ENCODE measurements around the gene MRPL1.
A peak's percentile ranks its signal among the peaks of the same experiment; 100 is the strongest.
"Not testable (repeated sequence)": the region's sequence is repeated elsewhere in the genome, so short reads cannot be mapped to it uniquely, and the experiment has no call there.

MRPL1 gene

DNA sequence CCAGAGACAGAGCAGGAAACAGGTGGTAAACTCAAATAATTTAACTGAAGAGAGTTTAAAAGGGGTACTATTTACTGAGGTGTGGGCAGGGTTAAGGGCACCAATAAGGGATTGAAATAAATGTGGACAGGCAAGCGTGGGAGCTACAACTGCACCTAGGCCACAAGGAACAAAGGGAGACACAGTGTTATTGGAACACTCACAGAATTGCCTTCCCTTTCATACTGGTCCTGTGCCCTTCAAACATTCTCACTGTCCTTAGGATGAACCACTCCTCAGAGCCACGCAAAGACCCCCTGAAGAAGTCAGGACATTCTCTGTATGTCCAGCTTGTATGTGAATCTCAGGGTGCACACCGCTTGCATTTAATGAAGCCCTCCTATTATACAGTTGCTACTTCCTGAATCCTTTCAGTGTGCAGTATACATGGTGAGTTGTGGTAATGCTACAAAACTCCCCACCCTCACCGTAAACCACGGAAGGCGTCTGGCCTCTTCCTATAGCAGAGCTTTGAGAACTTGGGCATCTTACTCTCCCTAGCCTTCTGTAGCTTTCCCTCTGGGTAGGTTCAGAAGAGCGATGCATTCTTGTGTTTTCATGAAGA is 9.6 kb upstream of the MRPL1 start:
- DNase-seq, result peak; percentile 77 to 86

DNA sequence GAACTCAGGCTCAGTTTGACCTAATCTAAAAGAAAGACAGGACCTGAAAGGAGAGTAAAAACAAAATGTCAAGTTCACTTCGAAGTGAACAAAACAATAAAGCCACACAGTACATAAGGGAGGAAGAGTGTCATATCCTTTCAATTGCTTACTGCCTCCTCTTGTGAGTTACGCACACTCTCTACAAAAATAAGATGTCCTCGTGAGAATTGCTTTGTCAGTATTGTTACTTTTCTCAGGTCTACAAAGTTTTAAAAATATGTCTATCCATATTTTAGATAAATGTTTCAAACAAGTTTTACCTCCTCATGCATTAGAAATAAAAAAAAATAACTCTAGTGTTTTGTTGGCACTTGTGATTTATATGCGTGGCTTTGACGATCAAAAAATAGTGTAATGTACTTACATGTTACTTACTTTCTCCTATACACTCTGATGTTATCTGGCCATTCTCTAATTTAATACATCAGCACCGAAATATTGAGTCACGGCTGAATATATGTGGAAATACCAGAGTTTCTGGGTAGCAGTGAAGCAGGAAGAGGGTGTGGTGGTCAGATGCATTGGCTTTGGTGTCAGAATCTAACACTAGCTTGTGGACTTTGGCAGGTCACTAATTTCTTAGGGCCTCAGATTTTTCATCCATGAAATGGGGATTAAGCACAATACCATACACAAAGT is 8.1 kb upstream of the MRPL1 start:
- DNase-seq, result peak; percentile 38 to 76

DNA sequence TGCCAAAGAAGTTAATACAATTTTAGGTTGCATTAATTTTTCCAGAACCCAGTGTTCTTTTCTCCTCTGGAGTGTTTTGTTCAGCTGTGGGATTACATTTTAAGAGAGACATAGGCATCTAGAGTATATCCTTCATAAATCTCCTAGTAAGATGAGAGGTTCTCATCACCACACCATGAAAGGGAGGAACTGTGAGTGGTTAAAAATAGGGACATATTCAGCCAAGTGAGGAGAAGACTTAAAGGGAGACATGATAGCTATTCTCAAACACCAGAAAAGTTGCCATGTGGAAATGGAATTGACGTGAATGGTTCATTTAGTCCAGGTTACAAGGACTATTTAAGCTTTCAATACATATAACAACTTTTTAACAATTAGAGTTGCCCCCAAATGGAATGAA is 6.5 kb upstream of the MRPL1 start:
- DNase-seq, result no peak

- DNase-seq, result no peak
Observed at GRCh38 chr4:77859256-77859655, 3.4 kb upstream of the MRPL1 start.

- DNase-seq, result no peak
Observed at GRCh38 chr4:77861495-77861894, 1.1 kb upstream of the MRPL1 start.

GRCh38 chr4:77863341-77863740 is 711 bp downstream of the MRPL1 start:
- DNase-seq, result not testable (repeated sequence)

GRCh38 chr4:77865259-77865658 is 2.6 kb downstream of the MRPL1 start:
- DNase-seq, result no peak

DNA sequence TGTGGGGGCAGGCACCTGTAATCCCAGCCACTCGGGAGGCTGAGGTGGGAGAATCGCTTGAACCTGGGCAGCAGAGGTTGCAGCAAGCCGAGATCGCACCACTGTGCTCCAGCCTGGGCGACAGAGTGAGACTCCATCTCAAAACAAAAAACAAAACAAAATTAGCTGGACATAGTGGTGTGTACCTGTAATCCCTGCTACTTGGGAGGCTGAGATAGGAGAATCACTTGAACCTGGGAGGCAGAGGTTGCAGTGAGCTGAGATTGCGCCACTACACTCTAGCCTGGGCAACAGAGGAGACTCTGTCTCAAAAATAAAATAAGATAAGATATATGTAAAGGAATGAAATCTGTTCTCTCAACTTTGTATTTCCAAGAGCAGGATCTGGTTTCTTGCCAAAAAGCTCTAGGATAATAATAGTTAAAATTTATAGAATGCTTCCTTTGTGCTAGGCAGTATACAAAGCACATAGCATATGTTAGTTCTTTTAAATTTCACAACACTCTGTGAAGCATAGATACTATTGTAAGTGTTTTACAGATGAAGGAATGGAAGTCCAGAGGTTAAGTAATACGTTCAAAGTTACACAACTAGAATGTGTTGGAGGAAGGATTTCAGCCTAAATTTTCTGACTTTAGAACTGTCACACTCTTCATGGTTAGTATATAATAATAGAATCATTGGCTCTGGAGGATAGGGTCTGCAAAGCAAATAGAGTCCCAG is 10.3 kb downstream of the MRPL1 start:
- DNase-seq, result no peak

- no peak for DNase-seq
Observed at GRCh38 chr4:77877167-77877566, 14.5 kb downstream of the MRPL1 start.

GRCh38 chr4:77877771-77878565 is 15.3 kb downstream of the MRPL1 start:
- no peak for DNase-seq

DNA sequence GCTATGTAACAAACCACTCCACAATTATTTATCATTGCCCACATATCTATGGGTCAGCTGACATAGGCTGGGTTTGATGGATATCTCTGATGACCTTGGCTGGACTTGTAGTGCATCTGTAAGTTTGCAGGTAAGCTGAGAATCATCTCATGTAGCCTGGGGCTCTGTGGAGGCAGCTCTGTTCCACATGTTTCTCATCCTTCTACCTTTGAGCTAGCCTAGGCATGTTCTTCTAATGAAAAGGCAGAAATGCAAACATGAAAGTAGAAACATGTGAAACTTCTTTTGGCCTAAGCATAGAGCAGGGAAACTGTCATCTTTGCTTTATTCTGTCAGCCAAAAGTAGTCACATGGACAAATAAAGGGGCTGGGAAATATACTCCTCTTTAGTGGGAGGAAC is 18.2 kb downstream of the MRPL1 start:
- DNase-seq, result no peak

DNA sequence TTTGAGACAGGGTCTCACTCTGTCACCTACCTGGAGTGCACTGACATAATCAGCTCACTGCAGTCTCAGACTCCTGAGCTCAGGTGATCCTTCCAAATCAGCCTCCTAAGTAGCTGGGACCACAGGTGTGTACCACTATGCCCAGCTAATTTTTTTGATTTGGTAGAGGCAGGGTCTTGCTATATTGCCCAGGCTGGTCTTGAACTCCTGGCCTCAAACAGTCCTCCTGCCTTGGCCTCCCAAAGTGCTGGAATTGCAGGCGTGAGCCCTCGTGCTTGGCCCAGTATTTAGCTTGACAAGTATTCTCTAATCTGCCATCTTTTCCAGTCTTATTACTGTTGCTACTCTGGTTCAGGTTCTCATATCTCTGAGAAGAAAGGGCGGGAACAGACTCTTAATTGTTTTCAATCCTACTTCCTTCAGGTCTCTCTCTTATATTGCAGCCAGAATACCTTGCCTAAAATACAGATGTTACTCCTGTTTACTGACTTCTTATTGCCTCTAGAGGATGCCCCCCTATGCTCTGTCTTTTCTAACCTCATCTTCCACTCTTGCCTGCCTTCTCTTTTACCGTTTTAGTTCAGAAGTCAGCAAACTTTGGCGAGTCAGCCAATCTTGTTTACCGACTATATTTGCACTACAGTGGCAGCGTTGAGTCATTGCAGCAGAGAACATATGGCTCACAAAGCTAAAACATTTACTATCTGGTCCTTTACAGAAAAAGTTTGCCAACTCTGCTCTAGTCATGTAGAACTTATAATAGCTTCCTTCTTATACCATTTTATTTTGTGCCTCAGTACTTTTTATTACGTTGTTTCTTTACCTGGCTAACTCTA is 19.0 kb downstream of the MRPL1 start:
- DNase-seq, result no peak

DNA sequence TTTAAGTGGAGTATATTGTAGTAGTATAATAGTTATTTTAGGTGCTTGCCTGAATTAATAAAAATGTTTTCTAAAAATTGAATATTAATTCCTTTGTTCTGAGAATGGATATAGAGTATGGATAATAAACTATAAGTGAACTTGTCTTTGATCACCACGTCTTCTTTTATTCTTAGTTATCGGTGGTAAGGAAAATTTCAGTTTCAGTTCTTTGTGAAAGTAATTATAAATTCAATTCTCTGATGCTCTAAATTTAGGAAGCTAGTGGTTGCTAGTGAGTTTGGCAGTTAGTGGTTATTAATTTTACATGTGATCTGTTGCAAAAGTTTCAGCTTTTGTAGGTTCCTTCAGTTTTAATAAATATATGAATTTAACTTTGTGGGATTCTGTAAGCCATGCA is 30.8 kb downstream of the MRPL1 start:
- DNase-seq, result no peak

GRCh38 chr4:77899607-77900006 is 37.0 kb downstream of the MRPL1 start:
- DNase-seq, result no peak

DNA sequence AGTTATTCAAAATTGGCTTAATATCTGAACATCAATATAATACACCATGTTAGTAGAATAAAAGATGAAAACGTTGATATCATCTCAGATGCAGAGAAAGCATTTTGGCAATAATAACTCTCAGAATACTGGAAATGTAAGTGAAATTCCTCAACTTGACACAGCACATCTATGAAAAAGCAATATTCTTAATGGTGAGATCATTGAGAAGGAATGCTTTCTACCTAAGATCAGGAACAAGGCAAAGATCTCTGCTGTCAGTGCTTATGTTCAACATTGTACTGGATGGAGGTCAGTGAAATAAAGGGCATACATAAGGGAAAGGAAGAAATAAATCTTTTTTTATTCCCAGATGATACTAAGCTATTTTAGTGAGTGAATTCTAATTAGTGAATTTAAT is 40.6 kb downstream of the MRPL1 start:
- DNase-seq, result no peak

GRCh38 chr4:77905651-77906263 is 43.1 kb downstream of the MRPL1 start:
- no peak for DNase-seq

- no peak for DNase-seq
Observed at GRCh38 chr4:77910676-77911075, 48.0 kb downstream of the MRPL1 start.

GRCh38 chr4:77911091-77911490 is 48.5 kb downstream of the MRPL1 start:
- no peak for DNase-seq

DNA sequence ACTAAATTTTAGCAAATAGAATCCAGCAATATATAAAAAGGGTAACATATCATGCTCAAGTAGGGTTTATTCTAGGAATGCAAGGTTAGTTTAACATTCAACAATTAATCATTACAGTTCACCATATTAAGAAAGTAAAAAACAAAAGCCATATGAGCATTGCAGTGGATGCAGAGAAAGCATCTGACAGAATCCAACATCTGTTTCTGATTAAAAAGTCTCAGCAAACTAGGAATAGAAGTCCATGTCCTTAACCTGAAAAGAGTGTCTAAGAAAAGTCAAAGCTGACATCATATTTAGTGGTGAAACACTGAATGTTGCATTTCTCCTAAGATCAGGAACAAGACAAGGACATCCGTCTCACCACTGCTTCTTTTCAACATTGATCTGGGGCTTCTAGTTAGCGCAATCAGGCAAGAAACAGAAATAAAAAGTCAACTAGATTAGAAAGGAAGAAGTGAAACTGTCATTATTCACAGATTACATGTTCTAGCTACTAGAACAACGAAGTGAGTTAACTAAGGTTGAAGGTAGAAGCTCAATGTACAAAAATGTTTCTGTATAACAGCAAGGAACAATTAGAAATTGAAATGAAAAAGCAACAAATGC is 49.3 kb downstream of the MRPL1 start:
- DNase-seq, result no peak

DNA sequence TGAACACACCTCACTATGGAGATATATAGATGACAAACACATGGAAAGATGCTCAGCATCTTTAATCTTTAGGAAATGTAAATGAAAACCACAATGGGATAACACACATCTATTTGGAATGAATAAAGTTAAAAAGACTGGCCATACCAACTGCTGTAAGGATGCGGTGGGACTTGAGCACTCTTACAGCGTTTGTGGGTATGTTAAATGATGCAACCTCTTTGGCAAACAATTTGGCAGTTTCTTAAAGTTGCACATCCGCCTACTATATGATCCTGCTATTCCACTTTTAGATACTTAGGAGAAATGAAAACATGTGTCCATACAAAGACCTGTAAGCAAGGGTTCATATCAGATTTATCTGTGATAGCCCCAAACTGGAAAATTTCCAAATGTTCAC is 50.7 kb downstream of the MRPL1 start:
- no peak for DNase-seq

- no peak for DNase-seq
Observed at GRCh38 chr4:77917075-77917474, 54.4 kb downstream of the MRPL1 start.

- no peak for DNase-seq
Observed at GRCh38 chr4:77917601-77918000, 55.0 kb downstream of the MRPL1 start.

Measured in CD4-positive, alpha-beta T cell treated with Interferon alpha-2 for 1 hour (primary cell).